Stimulated activated CD4-positive, alpha-beta T cell treated with anti-CD3 and anti-CD28 coated beads, Interleukin-2, amount 100 ng/mL, for 48 hours (primary cell): ENCODE measurements around the gene SLAMF1.

ENCODE experiments used
- DNase-seq, 2 donors: peaks; one replicate each; pipeline ENCODE4 v3.0.0-alpha.2; 2020

Gene SLAMF1

DNA sequence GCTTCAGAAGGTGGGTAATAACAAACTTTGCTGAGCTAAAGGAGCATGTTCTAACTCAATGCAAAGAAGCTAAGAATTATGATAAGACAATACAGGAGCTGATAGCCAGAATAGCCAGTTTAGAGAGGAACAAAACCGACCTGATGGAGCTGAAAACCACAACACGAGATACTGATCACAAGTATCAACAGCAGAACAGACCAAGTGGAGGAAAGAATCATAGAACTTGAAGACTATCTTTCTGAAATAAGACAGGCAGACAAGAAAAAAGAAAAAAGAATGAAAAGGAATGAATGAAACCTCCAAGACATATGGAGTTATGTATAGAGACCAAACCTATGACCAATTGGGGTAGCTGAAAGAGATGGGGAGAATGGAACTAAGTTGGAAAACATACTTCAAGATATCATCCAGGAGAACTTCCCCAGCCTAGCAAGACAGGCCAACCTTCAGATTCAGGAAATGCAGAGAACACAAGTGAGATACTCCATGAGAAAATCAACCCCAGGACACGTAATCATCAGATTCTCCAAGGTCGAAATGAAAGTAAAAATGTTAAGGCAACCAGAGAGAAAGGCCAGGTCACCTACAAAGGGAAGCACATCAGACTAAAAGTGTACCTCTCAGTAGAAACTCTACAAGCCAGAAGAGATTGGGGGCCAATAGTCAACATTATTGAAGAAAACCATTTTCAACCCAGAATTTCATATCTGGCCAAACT lies 88.0 kb downstream of the SLAMF1 start:
- DNase-seq, result no peak
